Stimulated activated CD8-positive, alpha-beta memory T cell treated with anti-CD3 and anti-CD28 coated beads, Interleukin-15, amount 100 ng/mL, for 48 hours (primary cell): ENCODE measurements around the gene TBX21.
A peak's percentile ranks its signal among the peaks of the same experiment; 100 is the strongest.
"Not testable (repeated sequence)": the region's sequence is repeated elsewhere in the genome, so short reads cannot be mapped to it uniquely, and the experiment has no call there.

Experiments used
- DNase-seq, 2 donors: peaks; one replicate each; pipeline ENCODE4 v3.0.0-alpha.2; 2020; ENCODE audit warnings: low read depth in 2 of 2

TBX21 gene

DNA sequence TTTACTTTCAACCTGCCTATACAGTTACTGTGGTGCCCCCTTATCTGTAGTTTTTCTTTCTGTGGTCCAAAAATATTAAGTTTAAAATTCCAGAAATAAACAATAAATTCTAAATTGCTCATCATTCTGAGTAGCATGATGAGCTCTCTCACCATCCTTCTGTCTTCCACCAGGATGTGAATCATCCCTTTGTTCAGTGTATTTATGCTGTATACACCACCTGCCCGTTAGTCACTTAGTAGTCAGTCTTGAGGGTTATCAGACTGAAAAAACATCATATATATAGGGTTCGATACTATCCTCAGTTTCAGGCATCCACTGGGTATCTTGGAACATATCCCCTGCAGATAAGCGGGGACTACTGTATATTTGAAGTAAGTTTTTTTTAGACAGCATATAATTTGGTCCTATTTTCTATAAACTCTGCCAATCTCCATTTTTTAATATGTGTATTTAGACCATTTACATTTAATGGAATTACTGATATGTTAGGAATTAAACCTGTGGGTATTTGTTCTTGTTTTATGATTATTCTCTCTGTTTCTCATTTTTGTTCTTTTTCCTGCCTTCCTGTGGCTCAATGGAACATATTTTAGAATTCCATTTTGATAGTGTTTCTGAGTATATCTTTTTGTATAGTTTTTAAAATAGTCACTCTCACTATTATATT is 31.0 kb downstream of the TBX21 start:
- no peak for DNase-seq

GRCh38 chr17:47773649-47774048 is 40.6 kb downstream of the TBX21 start:
- DNase-seq: not testable (repeated sequence)

DNA sequence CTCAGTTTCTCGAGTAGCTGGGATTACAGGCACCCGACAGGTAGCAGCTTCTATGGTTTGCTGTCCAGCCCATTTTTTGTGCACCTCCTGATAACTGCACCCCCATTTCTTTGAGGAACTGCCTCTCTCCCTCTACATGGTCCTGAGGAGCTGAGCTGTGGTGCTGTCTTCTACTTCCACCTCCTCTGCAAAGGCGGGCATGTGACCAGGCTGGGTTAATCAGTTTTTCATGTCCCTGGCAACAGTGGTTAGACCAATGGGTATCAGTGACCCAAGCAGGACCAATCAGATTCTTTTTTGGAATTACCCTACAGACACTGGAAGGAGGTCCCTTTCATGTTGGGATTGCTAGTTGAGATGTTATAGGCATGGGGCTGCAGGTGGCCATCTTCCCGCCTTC is 41.3 kb downstream of the TBX21 start:
- DNase-seq: no peak

DNA sequence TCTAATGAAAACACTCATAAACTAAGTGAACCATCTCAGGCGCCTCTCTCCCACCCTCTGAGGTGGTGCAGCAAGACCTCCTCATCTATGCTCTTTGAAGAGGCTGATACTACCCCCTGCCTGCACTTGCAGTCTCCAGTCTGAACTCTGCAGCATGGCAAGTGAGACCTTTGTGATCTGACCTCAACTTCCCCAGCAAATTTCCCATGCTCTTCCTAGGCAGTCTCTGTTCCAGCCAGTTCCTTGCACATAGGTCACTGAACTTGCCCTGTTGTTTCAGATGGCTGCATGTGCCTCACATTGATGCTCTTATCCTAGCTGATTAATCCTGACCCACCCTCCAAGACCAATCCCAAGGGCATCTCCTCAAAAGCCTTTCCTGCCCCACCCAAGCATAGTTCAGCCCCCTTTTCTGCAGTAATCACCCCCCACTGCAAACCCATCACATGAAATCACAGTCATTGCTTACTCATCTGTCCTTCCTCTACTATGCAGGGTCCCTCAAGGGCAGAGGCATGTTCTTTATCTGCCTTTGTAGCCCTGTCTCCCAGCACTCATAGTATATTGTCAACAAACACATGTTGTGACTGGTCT is 42.0 kb downstream of the TBX21 start:
- DNase-seq: no peak

DNA sequence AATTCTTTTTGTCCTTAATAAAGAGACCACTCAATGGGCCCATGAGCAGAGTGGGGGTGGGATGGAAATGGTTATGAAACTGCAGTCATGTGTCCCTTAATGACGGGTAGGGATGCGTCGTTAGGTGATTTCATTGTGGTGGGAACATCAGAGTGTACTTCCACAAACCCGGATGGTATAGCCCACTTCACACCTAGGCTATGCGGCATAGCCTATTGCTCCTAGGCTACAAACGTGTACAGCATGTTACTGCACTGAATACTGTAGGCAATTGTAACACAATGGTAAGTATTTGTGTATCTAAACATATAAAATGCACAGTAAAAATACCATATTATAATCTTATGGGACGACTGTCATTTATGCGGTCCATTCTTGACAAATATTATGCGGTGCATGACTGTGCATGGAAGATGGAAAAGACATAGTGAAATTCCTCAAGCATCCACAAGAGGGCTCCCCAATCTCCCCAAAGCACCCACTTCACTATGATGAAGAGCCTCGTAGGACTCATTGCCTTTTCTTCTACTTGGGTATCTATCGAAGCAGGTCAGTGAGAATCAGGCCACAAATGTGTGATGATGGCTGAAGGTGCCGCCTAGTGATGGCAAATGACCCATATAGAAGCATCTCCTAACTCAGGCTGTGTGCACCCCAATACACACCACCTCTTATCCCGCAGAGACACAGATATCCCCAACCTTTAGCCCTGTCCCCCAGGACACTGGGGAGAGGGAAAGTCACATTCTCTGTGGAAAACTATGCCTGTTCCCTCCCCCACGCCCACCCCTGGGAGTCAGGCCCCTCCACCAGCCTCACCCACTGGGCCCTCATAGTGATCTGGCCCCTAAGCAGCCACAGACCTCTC is 43.5 kb downstream of the TBX21 start:
- DNase-seq: no peak

DNA sequence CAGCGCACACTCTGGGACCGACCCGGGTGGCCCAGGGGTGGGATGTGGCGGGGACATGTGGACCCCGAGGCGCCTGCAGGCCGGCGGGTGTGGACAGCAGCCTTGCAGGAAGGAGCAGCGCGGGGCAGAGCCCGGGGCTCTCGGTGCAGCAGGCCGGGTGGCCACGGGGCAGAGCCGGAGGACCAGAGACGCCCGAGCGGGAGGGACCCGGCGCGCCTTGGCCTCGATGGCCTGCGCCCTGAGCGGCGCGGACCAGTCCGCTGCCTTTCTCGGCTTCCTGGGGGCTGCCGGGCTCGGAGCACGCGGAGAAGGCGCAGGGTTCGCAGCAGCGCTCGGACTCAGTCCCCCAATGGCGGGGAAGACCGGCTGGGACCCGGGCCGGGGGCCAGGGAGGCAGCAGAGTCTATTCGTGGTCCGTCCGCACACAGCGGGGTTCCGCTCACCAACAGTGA is 45.2 kb downstream of the TBX21 start:
- no peak for DNase-seq

DNA sequence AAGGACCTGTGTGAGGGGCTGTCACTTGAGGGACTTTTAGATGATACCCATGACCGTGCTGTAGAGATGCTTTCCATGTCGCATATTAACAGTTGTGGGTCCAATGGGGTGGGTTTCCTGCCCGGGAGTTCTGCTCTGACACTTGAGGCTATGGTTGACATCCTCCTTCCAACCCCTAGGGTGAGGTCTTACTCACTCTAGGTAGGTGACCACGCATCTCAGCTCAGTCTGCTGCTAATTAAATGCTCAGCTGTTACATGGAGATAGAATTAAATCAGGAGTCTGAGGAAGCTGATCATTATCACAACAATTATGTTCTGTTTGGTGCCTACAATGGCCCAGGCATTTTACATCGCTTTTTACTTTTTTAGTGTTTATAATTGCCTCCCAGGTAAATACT is 48.4 kb downstream of the TBX21 start:
- DNase-seq: no peak

DNA sequence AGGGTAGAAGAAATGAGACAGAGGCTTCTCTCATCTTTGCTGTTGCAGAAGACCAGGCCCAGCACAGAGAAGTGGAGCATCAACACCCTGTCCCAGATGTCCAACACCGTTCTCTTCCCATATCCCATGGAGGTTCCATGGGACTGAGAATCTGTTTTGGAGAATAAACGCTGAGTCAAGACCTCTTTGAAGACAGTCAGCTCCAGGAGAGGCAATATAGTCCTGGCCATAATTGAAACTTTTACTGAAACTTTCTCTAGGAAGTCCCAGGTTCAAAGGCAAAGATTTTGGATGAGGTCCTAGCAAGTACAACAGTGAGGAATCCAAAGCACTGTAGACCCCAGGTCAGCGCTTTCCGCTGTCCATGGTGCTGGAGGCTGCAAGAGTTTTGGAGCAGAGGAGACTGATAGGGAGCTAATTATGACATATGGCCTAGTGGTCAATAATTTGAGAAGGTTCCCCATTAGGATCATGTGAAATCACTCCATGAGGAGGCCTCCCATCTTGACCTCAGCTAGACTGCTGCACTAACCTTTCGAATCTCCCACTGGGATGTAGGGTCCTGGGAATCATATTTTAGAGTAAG is 52.6 kb downstream of the TBX21 start:
- no peak for DNase-seq

DNA sequence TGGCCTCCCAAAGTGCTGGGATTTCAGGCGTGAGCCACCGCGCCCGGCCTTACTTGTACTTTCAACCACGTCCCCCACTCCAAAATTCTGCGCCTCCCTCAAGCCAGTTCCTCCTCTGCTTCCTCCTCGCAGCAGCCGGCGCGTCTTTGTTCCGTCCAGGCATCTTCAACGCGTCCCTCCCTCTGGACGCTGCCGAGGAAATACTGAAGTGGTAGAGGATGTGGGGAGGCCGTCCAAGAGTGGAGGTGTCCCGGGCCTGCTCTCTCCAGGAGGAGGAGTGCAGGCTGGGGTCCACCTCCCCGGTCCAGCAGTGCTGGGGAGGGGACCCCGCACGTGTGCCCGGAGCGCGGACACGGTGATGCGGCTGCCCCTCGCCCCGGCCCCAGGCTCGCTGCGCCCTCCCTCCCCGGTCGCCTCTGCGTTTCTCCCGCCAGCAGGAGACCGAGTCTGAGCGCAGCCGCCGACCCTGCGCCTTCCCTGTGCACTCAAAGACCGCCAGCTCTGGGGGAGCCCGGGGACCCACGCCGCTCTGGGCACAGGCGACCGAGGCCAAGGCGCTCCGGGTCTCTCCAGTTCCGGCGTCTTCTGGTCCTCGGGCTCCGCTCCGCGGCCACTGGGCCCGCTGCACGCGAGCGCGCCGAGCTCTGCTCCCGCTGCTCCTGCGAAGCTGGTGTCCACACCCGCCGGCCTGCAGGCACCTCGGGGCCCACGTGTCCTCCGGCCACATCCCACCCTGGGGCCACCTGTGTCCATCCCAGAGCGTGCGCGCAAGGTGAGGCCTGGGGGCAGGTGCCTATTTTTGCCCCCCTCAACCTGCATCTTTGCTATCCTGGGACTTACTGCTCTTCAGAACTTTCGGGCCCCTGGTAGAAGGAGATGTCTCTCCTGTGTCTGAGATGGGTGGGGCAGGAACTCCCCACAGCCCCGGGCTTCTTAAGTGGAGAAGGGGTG is 56.9 kb downstream of the TBX21 start:
- peak; percentile 28 to 53 for DNase-seq

DNA sequence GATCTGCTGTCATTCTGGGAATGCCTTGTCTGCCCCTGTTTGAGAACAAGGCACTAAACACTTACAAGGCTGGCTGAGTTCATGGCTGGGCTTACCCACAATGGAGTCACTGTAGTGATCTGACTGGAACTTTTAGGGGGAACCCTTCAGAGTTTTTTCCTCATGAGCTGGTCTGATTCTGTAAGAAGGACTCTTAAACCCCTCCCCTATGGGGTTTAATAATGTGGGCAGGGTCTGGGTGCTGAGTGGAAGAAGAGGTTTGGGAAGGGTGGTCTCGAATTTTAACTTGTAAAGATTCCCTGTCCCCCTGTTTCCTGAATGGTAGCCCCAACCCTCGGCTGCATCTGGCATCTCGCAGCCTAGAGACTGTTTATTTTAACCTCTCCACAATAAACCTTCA is 58.0 kb downstream of the TBX21 start:
- no peak for DNase-seq

DNA sequence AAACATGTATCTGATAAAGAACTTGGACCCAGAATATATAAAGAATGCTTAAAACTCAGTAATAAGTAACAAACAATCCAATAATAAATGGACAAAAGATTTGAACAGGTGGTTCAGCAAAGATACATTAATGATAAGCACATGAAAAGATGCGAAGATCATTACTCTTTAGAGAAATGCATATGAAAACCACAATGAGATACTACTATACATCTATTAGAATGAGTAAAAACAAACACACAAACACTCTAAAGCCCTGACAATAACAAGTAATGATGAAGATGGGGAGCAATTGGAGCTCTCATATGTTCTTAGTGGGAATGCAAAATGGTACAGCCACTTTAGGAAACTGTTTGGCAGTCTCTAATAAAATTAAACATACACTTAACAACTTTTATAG is 59.4 kb downstream of the TBX21 start:
- no peak for DNase-seq

- no peak for DNase-seq
Observed at GRCh38 chr17:47792979-47793378, 59.9 kb downstream of the TBX21 start.
